Glutamatergic neuron (in vitro differentiated cells): ENCODE results near the gene OSBP. TPM values are rescaled to one million over a fixed set of nuclear protein-coding genes. Genes with fewer than 3 reads are reported as not detected.
"Not testable (repeated sequence)": the region's sequence is repeated elsewhere in the genome, so short reads cannot be mapped to it uniquely, and the experiment has no call there.

Experiments used
- DNase-seq: peaks from one replicate; pipeline ENCODE4 v3.0.0; 2022
- H3K27ac Mint-ChIP-seq: one replicate; pipeline ENCODE4 v1.8.0; 2020; ENCODE audit warnings: mild to moderate bottlenecking, mixed read lengths, inconsistent platforms; ENCODE audit not compliant: unreplicated experiment
- H3K27me3 Mint-ChIP-seq: one replicate; pipeline ENCODE4 v1.8.0; 2020; ENCODE audit warnings: mild to moderate bottlenecking, moderate library complexity, mixed read lengths, inconsistent platforms; ENCODE audit not compliant: unreplicated experiment
- H3K36me3 Mint-ChIP-seq: one replicate; pipeline ENCODE4 v1.8.0; 2020; ENCODE audit warnings: mild to moderate bottlenecking, mixed read lengths, inconsistent platforms; ENCODE audit not compliant: unreplicated experiment
- H3K4me1 Mint-ChIP-seq: one replicate; pipeline ENCODE4 v1.8.0; 2020; ENCODE audit warnings: mild to moderate bottlenecking, low read depth, mixed read lengths, inconsistent platforms; ENCODE audit not compliant: unreplicated experiment
- H3K4me3 Mint-ChIP-seq: one replicate; pipeline ENCODE4 v1.8.0; 2020; ENCODE audit warnings: mild to moderate bottlenecking, mixed read lengths, inconsistent platforms; ENCODE audit not compliant: unreplicated experiment
- H3K9me3 Mint-ChIP-seq: one replicate; pipeline ENCODE4 v1.8.0; 2020; ENCODE audit warnings: mild to moderate bottlenecking, moderate library complexity, mixed read lengths, inconsistent platforms; ENCODE audit not compliant: unreplicated experiment
- CTCF ChIP-seq: fragments of 200-600 bp; sonication (generic); IDR thresholded peaks from one replicate; pipeline ENCODE4 v1.5.0; 2021; ENCODE audit not compliant: partially characterized antibody, unreplicated experiment
- total RNA-seq: library from RNA; stranded (reverse); fragmentation: NEBNext Ultra II Directional; extraction: Animal tissue kit (Norgen Biotek cat#: 25700); gene quantifications from one replicate; pipeline ENCODE4 v1.2.1, GENCODE V29; 2021; ENCODE audit not compliant: unreplicated experiment

Gene OSBP
- total RNA-seq, 1 donor from 2014 or later = 36.0 TPM

GRCh38 chr11:59545179-59546020 is 70.2 kb downstream of the OSBP start:
- Mint-ChIP-seq H3K27me3 (peaks cover 3% of the 10 kb centered on the region), H3K36me3 (no peaks in the 10 kb centered on the region), H3K4me1 (peaks cover 5% of the 10 kb centered on the region), H3K4me3 (no peak overlapping the region), H3K27ac (no peak overlapping the region), H3K9me3 (peaks cover 8% of the 10 kb centered on the region)
- TF ChIP-seq CTCF = no peak
- DNase-seq = no peak

GRCh38 chr11:59544869-59545178 is 70.8 kb downstream of the OSBP start:
- TF ChIP-seq CTCF = no peak
- H3K36me3 Mint-ChIP-seq = no peaks in the 10 kb centered on the region
- H3K4me3 Mint-ChIP-seq = no peak overlapping the region
- H3K27ac Mint-ChIP-seq = no peak overlapping the region
- peaks cover 7% of the 10 kb centered on the region for H3K9me3 Mint-ChIP-seq
- H3K4me1 Mint-ChIP-seq = peaks cover 5% of the 10 kb centered on the region
- no peak for DNase-seq
- H3K27me3 Mint-ChIP-seq = peaks cover 2% of the 10 kb centered on the region

GRCh38 chr11:59543713-59544112 is 71.9 kb downstream of the OSBP start:
- not testable (repeated sequence) for H3K4me1 Mint-ChIP-seq

GRCh38 chr11:59542142-59542810 is 73.3 kb downstream of the OSBP start:
- peaks cover 2% of the 10 kb centered on the region for H3K27me3 Mint-ChIP-seq

More at GRCh38 chr11:59543713-59544112, 71.9 kb downstream of the OSBP start:
- DNase-seq, H3K27me3 Mint-ChIP-seq, H3K36me3 Mint-ChIP-seq, H3K9me3 Mint-ChIP-seq, H3K27ac Mint-ChIP-seq, H3K4me3 Mint-ChIP-seq: not testable (repeated sequence)

DNA sequence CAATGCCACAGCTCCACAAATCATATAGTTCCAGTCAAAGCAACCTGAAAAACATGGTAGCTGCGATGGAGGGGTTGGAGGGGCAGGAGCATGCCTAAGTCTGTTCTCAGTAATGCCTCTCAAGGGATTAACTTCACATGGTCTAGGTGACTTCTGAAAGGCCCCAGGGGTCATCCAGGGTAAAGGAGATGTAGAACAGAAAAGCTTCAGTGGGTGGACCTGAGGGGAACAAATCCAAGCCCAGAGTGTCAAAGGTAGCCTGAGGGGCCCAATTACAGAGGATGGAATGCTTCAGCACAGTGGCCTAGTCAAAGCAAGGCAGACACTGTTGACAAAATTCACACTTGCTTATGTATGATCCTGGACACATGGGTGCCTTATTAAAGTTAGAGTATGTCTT is 80.9 kb downstream of the OSBP start:
- TF ChIP-seq CTCF = no peak
- no peak overlapping the region for H3K4me3 Mint-ChIP-seq
- peaks cover 4% of the 10 kb centered on the region for H3K27me3 Mint-ChIP-seq
- H3K36me3 Mint-ChIP-seq = no peaks in the 10 kb centered on the region
- H3K4me1 Mint-ChIP-seq = no peaks in the 10 kb centered on the region
- no peak overlapping the region for H3K27ac Mint-ChIP-seq
- H3K9me3 Mint-ChIP-seq = no peaks in the 10 kb centered on the region
- no peak for DNase-seq

More at GRCh38 chr11:59542142-59542810, 73.3 kb downstream of the OSBP start:
- Mint-ChIP-seq H3K4me3 (no peak overlapping the region), H3K27ac (no peak overlapping the region), H3K36me3 (no peaks in the 10 kb centered on the region), H3K4me1 (no peaks in the 10 kb centered on the region), H3K9me3 (peaks cover 2% of the 10 kb centered on the region)
- no peak for TF ChIP-seq CTCF
- no peak for DNase-seq
